A673 (cell line): ENCODE measurements around the gene TRIM27.

Experiments used
- CTCF ChIP-seq: fragments of 300-800, 200-600 bp; sonication (generic); conservative IDR thresholded peaks from 2 replicates; pipeline ENCODE4 v1.5.1; 2017; ENCODE audit warnings: low read depth, mild to moderate bottlenecking, antibody characterized with exemption, low read length, moderate library complexity, mixed read lengths
- EZH2 ChIP-seq: fragments of 200-600 bp; sonication (generic); IDR thresholded peaks from 2 replicates; pipeline ENCODE4 v1.6.1; 2017; ENCODE audit warnings: borderline replicate concordance, low read depth, mild to moderate bottlenecking, mixed read lengths, antibody characterized with exemption, low read length; ENCODE audit not compliant: poor library complexity, severe bottlenecking

- TF ChIP-seq CTCF (no peak), EZH2 (no peak)
These were observed 23.1 kb downstream of the TRIM27 start for GRCh38 chr6:28900577-28901256.
